Gastrocnemius medialis (tissue), 4 donors: ENCODE data around the gene GALNT14. TPM values are rescaled to one million over a fixed set of nuclear protein-coding genes. Genes with fewer than 3 reads are reported as not detected.

Experiments
- ATAC-seq, 2 donors: fragments of 150-250 bp; one replicate each; pipeline ENCODE4 v1.9.1; 2016
- DNase-seq, 2 donors: peaks; one replicate each; pipeline ENCODE4 v3.0.0-alpha.2; 2019
- H3K27ac ChIP-seq, 4 donors: fragments of 200-600 bp; sonication (generic); 1 replicate in 1 of 4; 2 replicates in 3 of 4; pipeline ENCODE4 v1.5.1; 2016 to 2018; ENCODE audit warnings: mild to moderate bottlenecking in 2 of 4, moderate library complexity in 1 of 4
- H3K27me3 ChIP-seq, 3 donors: fragments of 200-600 bp; sonication (generic) in 2 of 3; 1 replicate in 1 of 3; 2 replicates in 2 of 3; pipeline versions ENCODE4 v1.5.1 to v1.6.0; 2016 to 2019; ENCODE audit warnings: mild to moderate bottlenecking in 1 of 3, moderate library complexity in 1 of 3
- H3K36me3 ChIP-seq, 2 donors: fragments of 200-600 bp; sonication (generic) in 1 of 2; one replicate each; pipeline ENCODE4 v1.5.1; 2017 to 2018
- H3K4me1 ChIP-seq, 2 donors: fragments of 200-600 bp; sonication (generic) in 1 of 2; one replicate each; pipeline ENCODE4 v1.5.1; 2016 to 2017; ENCODE audit warnings: mild to moderate bottlenecking in 2 of 2
- H3K4me3 ChIP-seq, 4 donors: fragments of 200-600 bp; sonication (generic) in 3 of 4; 1 replicate in 1 of 4; 2 replicates in 3 of 4; pipeline ENCODE4 v1.5.1; 2016 to 2019; ENCODE audit warnings: mild to moderate bottlenecking in 2 of 4
- H3K9me3 ChIP-seq, 3 donors: fragments of 200-600 bp; sonication (generic) in 2 of 3; 1 replicate in 1 of 3; 2 replicates in 2 of 3; pipeline ENCODE4 v1.5.1; 2016 to 2019
- POLR2A ChIP-seq, 2 donors: fragments of 450-650 bp; IDR thresholded peaks; one replicate each; pipeline ENCODE4 v1.6.1; 2017; ENCODE audit warnings: antibody characterized with exemption in 2 of 2, mild to moderate bottlenecking in 2 of 2, moderate library complexity in 2 of 2
- in situ Hi-C, 4 donors: fragments of 200-750 bp; cut with MboI; loops; one replicate each; pipeline versions ENCODE4 v1.15.0 to v1.8.0; 2017; ENCODE audit warnings: low sequenced_read_pairs in 4 of 4
- intact Hi-C: fragments of 100-400 bp; cut with DNase I; formaldehyde crosslinking; loops from one replicate; pipeline ENCODE4 v1.15.1; 2023; ENCODE audit warnings: low total_unique reads
- total RNA-seq, 4 donors: library from RNA; depleted of rRNA; stranded (reverse); fragments of >200 nt; gene quantifications; one replicate each; pipeline versions ENCODE4 v1.1.0 to v1.2.3, GENCODE V29; 2016
- TF ChIP-seq, protein P1 (sequence below), 5 experiments: fragments of 450-650 bp in 3 of 5; fragments of 200-600 bp in 2 of 5; sonication (generic) in 2 of 5; IDR thresholded peaks in 4 of 5; conservative IDR thresholded peaks in 1 of 5; 1 replicate in 4 of 5; 2 replicates in 1 of 5; pipeline ENCODE4 v1.5.1; 2016 to 2019; ENCODE audit warnings: antibody characterized with exemption in 5 of 5, mild to moderate bottlenecking in 3 of 5, moderate library complexity in 3 of 5

Gene GALNT14
- total RNA-seq, 4 donors from 2014 or later = 0.16 TPM; not detected in 3

DNA sequence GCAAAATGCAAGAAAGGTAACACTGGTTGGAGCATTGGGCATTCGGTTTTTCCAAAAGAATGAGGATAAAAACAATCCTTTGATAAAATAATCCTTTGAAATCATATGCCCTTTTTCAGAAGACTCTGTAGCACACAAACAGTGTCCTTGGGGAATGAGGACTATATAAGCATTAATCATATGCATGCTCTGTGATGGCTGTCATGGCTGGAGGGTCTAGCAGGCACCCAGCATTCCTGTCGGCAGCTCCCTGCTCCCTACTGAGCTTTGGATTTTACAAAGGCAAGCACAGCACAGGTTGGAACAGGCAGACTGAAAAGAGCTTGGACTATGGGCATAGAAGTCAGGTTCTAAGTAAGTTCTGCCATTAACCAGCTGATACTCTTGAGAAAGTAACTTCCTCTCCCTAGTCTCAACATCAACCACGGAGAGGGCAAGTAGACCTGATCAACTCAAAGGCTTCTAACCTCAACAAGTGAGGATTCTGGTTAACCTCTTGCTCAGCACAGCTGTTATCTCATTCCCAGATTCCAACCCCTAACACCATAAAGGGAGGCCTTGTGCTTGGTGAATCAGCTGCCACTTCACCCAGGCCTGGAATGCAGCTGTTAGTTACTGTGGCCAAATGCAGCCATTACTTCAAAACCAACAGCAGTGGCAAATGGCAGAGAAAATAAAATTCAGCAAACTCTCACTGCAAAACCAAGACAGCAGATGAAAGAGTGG lies 29.5 kb downstream of the GALNT14 start:
- no peaks in the 10 kb centered on the region for H3K4me1 ChIP-seq
- H3K36me3 ChIP-seq = no peaks in the 10 kb centered on the region
- no peaks in the 10 kb centered on the region for H3K27me3 ChIP-seq
- DNase-seq (no peak), ATAC-seq (no peak)
- H3K4me3 ChIP-seq = no peak overlapping the region
- intact Hi-C loops (no loop called here), in situ Hi-C loops (no loop called here)
- no peaks in the 10 kb centered on the region for H3K9me3 ChIP-seq
- TF ChIP-seq, protein P1, sequence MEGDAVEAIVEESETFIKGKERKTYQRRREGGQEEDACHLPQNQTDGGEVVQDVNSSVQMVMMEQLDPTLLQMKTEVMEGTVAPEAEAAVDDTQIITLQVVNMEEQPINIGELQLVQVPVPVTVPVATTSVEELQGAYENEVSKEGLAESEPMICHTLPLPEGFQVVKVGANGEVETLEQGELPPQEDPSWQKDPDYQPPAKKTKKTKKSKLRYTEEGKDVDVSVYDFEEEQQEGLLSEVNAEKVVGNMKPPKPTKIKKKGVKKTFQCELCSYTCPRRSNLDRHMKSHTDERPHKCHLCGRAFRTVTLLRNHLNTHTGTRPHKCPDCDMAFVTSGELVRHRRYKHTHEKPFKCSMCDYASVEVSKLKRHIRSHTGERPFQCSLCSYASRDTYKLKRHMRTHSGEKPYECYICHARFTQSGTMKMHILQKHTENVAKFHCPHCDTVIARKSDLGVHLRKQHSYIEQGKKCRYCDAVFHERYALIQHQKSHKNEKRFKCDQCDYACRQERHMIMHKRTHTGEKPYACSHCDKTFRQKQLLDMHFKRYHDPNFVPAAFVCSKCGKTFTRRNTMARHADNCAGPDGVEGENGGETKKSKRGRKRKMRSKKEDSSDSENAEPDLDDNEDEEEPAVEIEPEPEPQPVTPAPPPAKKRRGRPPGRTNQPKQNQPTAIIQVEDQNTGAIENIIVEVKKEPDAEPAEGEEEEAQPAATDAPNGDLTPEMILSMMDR (IDR thresholded peaks at IDR 0.05 in 4 of 5, conservative IDR thresholded peaks at IDR 0.05 in 1 of 5) = no peak
- TF ChIP-seq POLR2A (IDR thresholded peaks at IDR 0.05) = no peak
- H3K27ac ChIP-seq = no peak overlapping the region

DNA sequence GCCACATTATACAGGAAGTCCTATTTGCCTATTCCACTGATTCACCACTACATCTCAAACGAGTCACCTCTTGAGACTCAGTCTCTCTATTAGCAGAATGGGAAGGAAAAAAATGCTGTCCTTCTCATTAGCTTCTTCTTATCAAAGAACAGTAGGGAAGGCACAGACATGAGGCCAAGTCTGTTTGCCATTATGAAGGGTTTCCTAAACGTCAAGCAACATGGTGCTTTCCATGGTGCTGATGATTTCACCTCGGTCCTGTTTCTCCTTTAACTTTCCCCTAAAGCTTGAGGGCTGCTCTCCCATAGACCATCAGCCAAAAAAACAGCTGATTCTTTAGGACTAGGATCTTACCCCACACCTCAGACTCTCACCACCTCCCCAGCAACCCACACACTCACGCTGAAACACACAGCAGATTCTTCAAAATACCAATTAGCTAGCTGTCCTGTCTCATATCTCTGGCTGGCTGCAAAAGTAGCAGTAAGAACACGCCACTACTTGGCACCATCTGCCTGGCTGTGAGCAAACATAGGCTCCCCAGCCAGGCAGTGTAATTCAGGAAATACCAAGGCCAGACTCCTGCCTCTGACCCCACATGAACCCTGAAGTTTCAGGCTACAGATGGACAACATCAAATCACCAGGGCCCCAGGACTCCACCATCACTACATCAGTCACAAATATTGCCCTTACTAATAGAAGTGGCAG lies 30.5 kb downstream of the GALNT14 start:
- ATAC-seq (no peak), DNase-seq (no peak)
- Histone ChIP-seq H3K27me3 (no peaks in the 10 kb centered on the region), H3K4me3 (no peak overlapping the region), H3K4me1 (no peaks in the 10 kb centered on the region), H3K27ac (no peak overlapping the region), H3K36me3 (no peaks in the 10 kb centered on the region), H3K9me3 (no peaks in the 10 kb centered on the region)
- no peak for TF ChIP-seq POLR2A (IDR thresholded peaks at IDR 0.05)
- TF ChIP-seq, protein P1 (IDR thresholded peaks at IDR 0.05 in 4 of 5, conservative IDR thresholded peaks at IDR 0.05 in 1 of 5) = no peak
- in situ Hi-C loops = no loop called here
- intact Hi-C loops = no loop called here

DNA sequence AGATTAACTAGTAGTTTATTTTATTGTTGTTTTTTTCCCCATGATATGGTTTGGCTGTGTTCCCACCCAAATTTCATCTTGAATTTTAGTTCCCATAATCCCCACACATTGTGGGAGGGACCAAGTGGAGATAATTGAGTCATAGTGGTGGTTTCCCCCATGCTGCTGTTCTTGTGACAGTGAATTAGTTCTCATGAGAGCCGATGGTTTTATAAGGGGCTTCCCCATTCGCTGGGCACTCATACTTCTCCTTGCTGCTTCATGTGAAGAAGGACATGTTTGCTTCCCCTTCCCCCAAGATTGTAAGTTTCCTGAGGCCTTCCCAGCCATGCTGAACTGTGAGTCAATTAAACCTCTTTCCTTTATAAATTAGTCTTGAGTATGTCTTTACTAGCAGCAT lies 36.5 kb downstream of the GALNT14 start:
- intact Hi-C loops (no loop called here), in situ Hi-C loops (no loop called here)
- Histone ChIP-seq H3K27ac (no peak overlapping the region), H3K36me3 (no peaks in the 10 kb centered on the region), H3K9me3 (no peaks in the 10 kb centered on the region), H3K4me1 (no peaks in the 10 kb centered on the region), H3K27me3 (no peaks in the 10 kb centered on the region), H3K4me3 (no peak overlapping the region)
- ATAC-seq (no peak), DNase-seq (no peak)
- no peak for TF ChIP-seq POLR2A (IDR thresholded peaks at IDR 0.05)
- TF ChIP-seq, protein P1 (IDR thresholded peaks at IDR 0.05 in 4 of 5, conservative IDR thresholded peaks at IDR 0.05 in 1 of 5) = no peak

DNA sequence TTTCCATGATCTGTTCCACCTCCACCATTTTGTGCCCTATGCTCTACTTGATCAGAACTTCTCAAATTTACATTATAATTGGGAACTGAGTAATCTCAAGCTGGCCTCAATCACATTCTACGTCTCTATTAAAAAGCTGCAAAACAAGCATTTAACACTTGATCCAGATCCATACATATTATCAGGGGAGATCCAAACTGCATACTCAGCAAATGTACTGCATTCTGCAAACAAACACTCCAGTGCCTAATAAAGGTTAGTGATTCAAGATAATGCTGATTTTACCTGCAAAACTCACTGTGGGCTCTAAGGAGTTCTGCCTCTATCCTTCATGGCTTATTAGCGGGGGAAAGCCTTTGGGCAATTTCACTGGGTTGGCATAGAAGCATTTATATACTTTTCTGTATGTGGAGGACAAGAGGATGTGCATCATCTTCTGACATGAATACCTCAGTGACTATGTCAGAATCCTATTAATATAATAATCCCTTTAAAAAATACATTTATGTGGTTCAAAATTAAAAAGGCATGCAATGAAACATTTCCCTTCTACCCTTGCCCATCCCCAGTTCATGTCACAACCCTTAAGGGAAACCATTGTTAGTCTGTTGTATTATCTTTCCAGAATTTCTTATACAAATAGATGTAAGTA lies 40.2 kb downstream of the GALNT14 start:
- H3K9me3 ChIP-seq = no peaks in the 10 kb centered on the region
- intact Hi-C loops (no loop called here), in situ Hi-C loops (no loop called here)
- no peak overlapping the region for H3K4me3 ChIP-seq
- ATAC-seq = no peak
- no peaks in the 10 kb centered on the region for H3K36me3 ChIP-seq
- no peaks in the 10 kb centered on the region for H3K27me3 ChIP-seq
- TF ChIP-seq, protein P1 (IDR thresholded peaks at IDR 0.05 in 4 of 5, conservative IDR thresholded peaks at IDR 0.05 in 1 of 5) = no peak
- TF ChIP-seq POLR2A (IDR thresholded peaks at IDR 0.05) = no peak
- no peaks in the 10 kb centered on the region for H3K4me1 ChIP-seq
- no peak overlapping the region for H3K27ac ChIP-seq
- no peak for DNase-seq
